Kidney (tissue), 14 donors: ENCODE data around the gene PHF21B. TPM values are rescaled to one million over a fixed set of nuclear protein-coding genes. Genes with fewer than 3 reads are reported as not detected.

Experiments
- DNase-seq, 5 donors: peaks; one replicate each; pipeline ENCODE4 v3.0.0-alpha.2; 2013 to 2020
- FAIRE-seq: peaks from 2 replicates; lab custom pipeline; 2012; peaks lifted over from hg19 to GRCh38; lab: Jason Lieb, UNC
- H3K27ac ChIP-seq, 2 donors: one replicate each; pipeline ENCODE4 v1.7.0; 2013; ENCODE audit warnings: low read depth in 2 of 2, low read length in 2 of 2, inconsistent platforms in 1 of 2
- H3K27me3 ChIP-seq: one replicate; pipeline ENCODE4 v1.7.1; 2013; ENCODE audit warnings: low read length, inconsistent platforms; ENCODE audit not compliant: control insufficient read depth, insufficient read depth
- H3K36me3 ChIP-seq, 3 donors: one replicate each; pipeline versions ENCODE4 v1.7.0 to v1.7.1; 2013; ENCODE audit warnings: low read length in 3 of 3, control low read depth in 1 of 3, inconsistent platforms in 1 of 3; ENCODE audit not compliant: insufficient read depth in 3 of 3, control insufficient read depth in 2 of 3
- H3K4me1 ChIP-seq, 3 donors: one replicate each; pipeline versions ENCODE4 v1.7.0 to v1.7.1; 2013; ENCODE audit warnings: low read length in 3 of 3, inconsistent platforms in 1 of 3, low read depth in 1 of 3; ENCODE audit not compliant: control insufficient read depth in 2 of 3, insufficient read depth in 2 of 3
- H3K4me3 ChIP-seq, 3 donors: one replicate each; pipeline versions ENCODE4 v1.7.0 to v1.8.1; 2013; ENCODE audit warnings: low read length in 3 of 3, control low read depth in 1 of 3, inconsistent platforms in 1 of 3
- H3K9ac ChIP-seq, 3 donors: one replicate each; pipeline versions ENCODE4 v1.7.0 to v1.7.1; 2013; ENCODE audit warnings: low read length in 3 of 3, control low read depth in 1 of 3, inconsistent platforms in 1 of 3
- H3K9me3 ChIP-seq, 3 donors: one replicate each; pipeline versions ENCODE4 v1.7.0 to v1.7.1; 2013; ENCODE audit warnings: low read length in 3 of 3, control low read depth in 1 of 3, inconsistent platforms in 1 of 3; ENCODE audit not compliant: control insufficient read depth in 2 of 3, insufficient read depth in 1 of 3
- CTCF ChIP-seq: IDR thresholded peaks from 3 replicates; pipeline ENCODE4 v1.5.1; 2012; ENCODE audit warnings: mild to moderate bottlenecking, moderate library complexity, borderline replicate concordance; ENCODE audit not compliant: insufficient read depth; ENCODE audit errors: extremely low read depth
- intact Hi-C: fragments of 100-400 bp; cut with DNase I; formaldehyde crosslinking; loops from one replicate; pipeline ENCODE4 v1.11.1; 2022
- polyA plus RNA-seq: library from polyadenylated mRNA; stranded (reverse); fragments of 350-450 nt; fragmentation: Illumina TruSeq; extraction: RNeasy Lipid Tissue Mini Kit (QIAGEN cat#74804); gene quantifications from one replicate; pipeline ENCODE4 v1.2.3, GENCODE V29; 2014; ENCODE audit warnings: low read depth, low replicate concordance; ENCODE audit not compliant: insufficient read depth
- total RNA-seq: library from RNA; stranded (reverse); fragmentation: NEBNext Ultra II Directional; extraction: Animal tissue kit (Norgen Biotek cat#: 25700); gene quantifications from one replicate; pipeline ENCODE4 v1.2.1, GENCODE V29; 2021
- donor health status: control.
- donor health status: control.
- donor health status: control.
- donor health status: control.
- donor health status: control.
- donor health status: DM: yes; HTN: yes; CAD: no.
- donor health status: Normal renal cell carcinoma (clear cell type).

Gene PHF21B
- total and polyA plus RNA-seq, 2 donors from 2014 or later: 1.1 to 2.8 TPM

GRCh38 chr22:44929359-44930015, 80.3 kb downstream of the PHF21B start:
- Histone ChIP-seq H3K36me3 (no peaks in the 10 kb centered on the region), H3K4me3 (no peak overlapping the region), H3K4me1 (peaks cover 0 to 2% (median 0%) of the 10 kb centered on the region in 3 donors), H3K27ac (no peak overlapping the region), H3K27me3 (no peaks in the 10 kb centered on the region), H3K9me3 (no peaks in the 10 kb centered on the region), H3K9ac (no peak overlapping the region)
- DNase-seq: peak in 1 of 5 donors; percentile 57
- TF ChIP-seq CTCF: no peak
- intact Hi-C loops: no loop called here
- no peak for FAIRE-seq

GRCh38 chr22:44928711-44929358, 81.0 kb downstream of the PHF21B start:
- DNase-seq: peak in 3 of 5 donors; percentile 41 to 50 (median 47)
- H3K27ac ChIP-seq: no peak overlapping the region
- FAIRE-seq: no peak
- no peak overlapping the region for H3K4me3 ChIP-seq
- no peaks in the 10 kb centered on the region for H3K9me3 ChIP-seq
- H3K27me3 ChIP-seq: no peaks in the 10 kb centered on the region
- no peaks in the 10 kb centered on the region for H3K36me3 ChIP-seq
- peaks cover 0 to 2% (median 0%) of the 10 kb centered on the region in 3 donors for H3K4me1 ChIP-seq
- TF ChIP-seq CTCF: no peak
- H3K9ac ChIP-seq: no peak overlapping the region
- intact Hi-C loops: no loop called here

- intact Hi-C loops: no loop called here
- DNase-seq: peak in 1 of 5 donors; percentile 30
- TF ChIP-seq CTCF: no peak
- Histone ChIP-seq H3K9me3 (no peaks in the 10 kb centered on the region), H3K27me3 (no peaks in the 10 kb centered on the region), H3K27ac (no peak overlapping the region), H3K4me1 (peaks cover 0 to 2% (median 0%) of the 10 kb centered on the region in 3 donors), H3K9ac (no peak overlapping the region), H3K4me3 (no peak overlapping the region), H3K36me3 (no peaks in the 10 kb centered on the region)
- FAIRE-seq: no peak
Observed at GRCh38 chr22:44928136-44928463, 81.7 kb downstream of the PHF21B start.
